ENCODE data around the gene OR11H1.
"Not testable (repeated sequence)": the region's sequence is repeated elsewhere in the genome, so short reads cannot be mapped to it uniquely, and the experiment has no call there.

OR11H1 gene, protein sequence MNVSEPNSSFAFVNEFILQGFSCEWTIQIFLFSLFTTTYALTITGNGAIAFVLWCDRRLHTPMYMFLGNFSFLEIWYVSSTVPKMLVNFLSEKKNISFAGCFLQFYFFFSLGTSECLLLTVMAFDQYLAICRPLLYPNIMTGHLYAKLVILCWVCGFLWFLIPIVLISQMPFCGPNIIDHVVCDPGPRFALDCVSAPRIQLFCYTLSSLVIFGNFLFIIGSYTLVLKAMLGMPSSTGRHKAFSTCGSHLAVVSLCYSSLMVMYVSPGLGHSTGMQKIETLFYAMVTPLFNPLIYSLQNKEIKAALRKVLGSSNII

DNA sequence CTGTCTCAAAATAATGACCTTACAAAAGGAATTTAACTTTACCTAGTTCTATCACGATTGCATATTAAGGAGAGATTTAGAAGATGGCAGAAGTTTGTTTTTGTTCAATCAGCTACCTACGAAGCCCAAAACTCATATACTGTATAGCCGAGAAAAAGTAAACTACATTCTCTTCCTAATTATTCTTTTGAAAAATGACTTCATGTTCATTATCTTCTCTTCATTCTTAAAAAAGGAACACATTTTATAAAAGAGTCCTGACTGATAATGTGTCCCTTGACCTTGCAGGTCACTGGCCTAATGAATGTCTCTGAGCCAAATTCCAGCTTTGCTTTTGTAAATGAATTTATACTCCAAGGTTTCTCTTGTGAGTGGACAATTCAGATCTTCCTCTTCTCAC lies at the start of gene OR11H1:
Gene OR11H1 (plus strand): TSS at position 301 of the 400 bp plus-strand sequence. CDS start 0 bp downstream, at position 301.
- DNase-seq (ENCODE audit: low read depth in 2 of 2): not testable (repeated sequence)

DNA sequence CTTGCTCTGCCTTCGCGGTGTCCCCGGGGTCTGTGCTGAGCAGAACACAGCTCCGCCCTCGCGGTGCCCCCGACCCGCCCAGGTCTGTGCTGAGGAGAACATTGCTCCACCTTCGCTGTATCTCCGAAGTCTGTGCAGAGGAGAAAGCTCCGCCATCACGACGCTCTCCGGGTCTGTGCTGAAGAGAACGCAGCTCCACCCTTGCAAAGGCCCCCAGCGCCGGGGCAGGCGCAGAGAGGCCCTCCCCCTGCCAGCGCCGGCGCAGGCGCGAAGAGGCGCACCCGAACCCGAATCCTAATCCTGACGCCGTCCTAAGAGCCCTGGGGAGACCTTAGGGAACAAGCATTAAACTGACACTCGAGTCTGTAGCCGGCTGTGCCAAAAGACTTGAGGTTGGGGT lies 18.0 kb upstream of the OR11H1 start:
- DNase-seq (ENCODE audit: low read depth in 2 of 2): not testable (repeated sequence)

DNA sequence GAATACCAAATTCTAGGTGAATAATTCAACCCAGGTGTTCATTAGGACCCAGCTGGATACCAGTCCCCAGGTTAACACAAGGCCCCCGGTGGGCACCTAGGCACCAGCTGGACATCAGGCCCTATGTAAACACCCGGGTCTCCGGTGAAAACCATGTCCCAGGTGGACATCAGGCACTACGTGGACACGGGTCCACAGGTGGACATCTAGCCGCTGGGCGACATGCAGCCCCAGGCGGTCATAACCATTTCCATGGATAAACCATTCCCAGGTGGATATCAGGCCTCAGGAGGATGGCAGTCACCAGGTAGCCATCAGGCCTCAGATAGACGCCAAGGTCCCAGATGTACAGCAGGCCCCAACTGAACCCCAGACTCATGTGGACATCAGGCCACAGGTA lies 12.1 kb upstream of the OR11H1 start:
- not testable (repeated sequence) for DNase-seq (ENCODE audit: low read depth in 2 of 2)

DNA sequence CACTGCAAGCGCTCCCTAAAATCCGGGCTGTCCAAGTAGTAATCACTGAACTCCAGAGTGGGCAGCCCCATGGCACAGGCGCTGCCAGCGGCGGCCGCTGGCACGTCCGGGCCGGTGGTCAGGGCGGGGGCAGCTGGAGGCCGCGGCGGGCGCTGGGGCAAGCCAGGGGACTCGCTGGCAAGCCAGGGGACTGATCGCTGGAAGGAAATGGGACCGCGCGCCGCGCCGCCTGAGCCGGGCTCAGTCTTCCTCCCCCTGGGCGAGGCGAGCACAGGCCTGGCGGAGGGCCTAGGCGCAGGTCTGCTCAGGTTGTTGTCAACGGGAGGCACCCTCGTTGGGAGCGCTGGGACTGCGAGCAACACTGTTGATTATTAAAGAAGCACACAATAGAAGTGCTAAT lies 25.8 kb downstream of the OR11H1 start:
- DNase-seq (ENCODE audit: low read depth in 2 of 2): not testable (repeated sequence)

DNA sequence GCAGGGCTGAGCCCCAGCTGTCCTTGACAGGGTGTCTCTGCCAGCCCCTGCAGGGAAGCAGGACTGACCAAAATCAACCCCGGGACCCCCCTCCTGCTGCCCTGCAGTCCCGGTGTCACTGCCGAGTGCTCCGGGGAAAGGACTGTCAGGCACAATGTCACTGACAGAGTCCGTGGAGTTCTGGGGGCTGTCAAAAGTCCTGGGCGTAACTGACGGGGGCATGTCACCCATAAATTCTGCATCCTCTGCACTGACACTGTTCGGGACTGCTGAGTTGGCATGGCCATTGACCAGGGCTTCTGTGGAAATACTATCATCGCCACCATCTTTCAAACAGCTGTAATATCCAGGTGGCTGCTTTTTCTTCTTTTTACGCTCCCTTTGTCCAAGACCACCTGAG lies 35.5 kb downstream of the OR11H1 start:
- not testable (repeated sequence) for DNase-seq (ENCODE audit: low read depth in 2 of 2)

DNA sequence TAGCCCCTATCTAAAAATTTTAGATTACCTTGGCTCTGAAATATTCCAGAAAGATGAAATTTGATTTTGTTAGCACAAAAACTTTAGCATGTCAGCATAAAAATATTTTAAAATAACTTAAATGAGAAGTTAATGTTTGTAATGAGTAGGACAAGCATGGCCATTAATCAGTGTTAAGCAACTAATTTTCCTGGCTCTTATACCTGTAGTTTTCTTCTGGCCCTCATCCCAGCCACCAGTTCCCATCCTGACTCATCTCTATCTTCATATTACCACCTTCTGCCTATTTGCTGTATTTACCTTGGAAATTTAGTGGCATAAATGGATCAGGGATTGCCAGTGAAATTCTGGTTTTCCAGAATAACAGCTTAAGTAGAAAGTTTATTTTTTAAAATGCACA lies 37.1 kb downstream of the OR11H1 start:
- DNase-seq (ENCODE audit: low read depth in 2 of 2): not testable (repeated sequence)

All from fibroblast of skin of left biceps (primary cell).